Camera-type eye (tissue), 1 donor: Measurements from ENCODE around the gene DUSP6. TPM values are rescaled to one million over a fixed set of nuclear protein-coding genes. Genes with fewer than 3 reads are reported as not detected.

ENCODE experiments used
- total RNA-seq: library from RNA; depleted of rRNA; stranded (reverse); fragments of >200 nt; gene quantifications from one replicate; pipeline ENCODE4 v1.2.3, GENCODE V29; 2014

DUSP6 gene, protein sequence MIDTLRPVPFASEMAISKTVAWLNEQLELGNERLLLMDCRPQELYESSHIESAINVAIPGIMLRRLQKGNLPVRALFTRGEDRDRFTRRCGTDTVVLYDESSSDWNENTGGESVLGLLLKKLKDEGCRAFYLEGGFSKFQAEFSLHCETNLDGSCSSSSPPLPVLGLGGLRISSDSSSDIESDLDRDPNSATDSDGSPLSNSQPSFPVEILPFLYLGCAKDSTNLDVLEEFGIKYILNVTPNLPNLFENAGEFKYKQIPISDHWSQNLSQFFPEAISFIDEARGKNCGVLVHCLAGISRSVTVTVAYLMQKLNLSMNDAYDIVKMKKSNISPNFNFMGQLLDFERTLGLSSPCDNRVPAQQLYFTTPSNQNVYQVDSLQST
- total RNA-seq: 53.8 TPM

DNA sequence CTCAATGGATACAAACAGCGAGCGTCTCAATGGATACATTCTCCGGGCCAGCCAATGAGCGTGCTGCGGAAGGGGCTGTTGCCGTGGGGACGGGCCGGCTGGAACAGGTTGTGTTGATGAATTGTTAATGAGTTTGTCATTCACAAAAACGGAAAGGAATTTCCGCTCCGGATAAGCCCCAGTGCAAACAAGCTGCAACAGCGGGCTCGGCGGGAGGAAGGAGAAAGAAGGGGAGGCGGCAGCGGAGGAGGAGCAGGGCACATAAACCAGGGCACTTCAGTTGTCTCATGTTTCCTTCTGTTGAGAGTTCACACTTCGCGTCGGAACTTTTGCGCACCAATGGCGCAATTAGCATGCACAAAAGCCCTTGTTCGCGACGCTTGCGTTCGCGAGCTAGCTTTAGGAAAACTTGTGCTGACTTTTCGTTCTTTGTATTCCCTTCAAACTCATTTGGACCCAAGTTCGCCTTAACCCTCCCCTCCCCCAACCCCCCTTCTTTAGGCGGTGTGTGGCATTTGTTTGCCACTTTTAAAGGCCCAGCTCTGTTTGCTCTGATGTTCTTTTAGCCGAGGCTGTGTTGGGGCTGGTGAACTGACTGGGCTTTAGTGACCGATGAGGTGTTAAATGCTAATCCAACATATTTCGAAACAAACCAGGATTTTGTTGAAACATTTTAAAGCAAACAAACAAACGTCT is at the start of gene DUSP6:
DUSP6 (minus strand) TSS at position 10 of the 696 bp plus-strand sequence. CDS start 462 bp downstream, outside the sequence.

Other genes with a start within 250 kb of the DUSP6 start
- gene GALNT4, start 172.3 kb upstream of the DUSP6 start, total RNA-seq: 10.3 TPM
- gene POC1B, start 173.5 kb upstream of the DUSP6 start, total RNA-seq: 29.8 TPM